ENCODE results near the gene KRT7.

The KRT7 gene

DNA sequence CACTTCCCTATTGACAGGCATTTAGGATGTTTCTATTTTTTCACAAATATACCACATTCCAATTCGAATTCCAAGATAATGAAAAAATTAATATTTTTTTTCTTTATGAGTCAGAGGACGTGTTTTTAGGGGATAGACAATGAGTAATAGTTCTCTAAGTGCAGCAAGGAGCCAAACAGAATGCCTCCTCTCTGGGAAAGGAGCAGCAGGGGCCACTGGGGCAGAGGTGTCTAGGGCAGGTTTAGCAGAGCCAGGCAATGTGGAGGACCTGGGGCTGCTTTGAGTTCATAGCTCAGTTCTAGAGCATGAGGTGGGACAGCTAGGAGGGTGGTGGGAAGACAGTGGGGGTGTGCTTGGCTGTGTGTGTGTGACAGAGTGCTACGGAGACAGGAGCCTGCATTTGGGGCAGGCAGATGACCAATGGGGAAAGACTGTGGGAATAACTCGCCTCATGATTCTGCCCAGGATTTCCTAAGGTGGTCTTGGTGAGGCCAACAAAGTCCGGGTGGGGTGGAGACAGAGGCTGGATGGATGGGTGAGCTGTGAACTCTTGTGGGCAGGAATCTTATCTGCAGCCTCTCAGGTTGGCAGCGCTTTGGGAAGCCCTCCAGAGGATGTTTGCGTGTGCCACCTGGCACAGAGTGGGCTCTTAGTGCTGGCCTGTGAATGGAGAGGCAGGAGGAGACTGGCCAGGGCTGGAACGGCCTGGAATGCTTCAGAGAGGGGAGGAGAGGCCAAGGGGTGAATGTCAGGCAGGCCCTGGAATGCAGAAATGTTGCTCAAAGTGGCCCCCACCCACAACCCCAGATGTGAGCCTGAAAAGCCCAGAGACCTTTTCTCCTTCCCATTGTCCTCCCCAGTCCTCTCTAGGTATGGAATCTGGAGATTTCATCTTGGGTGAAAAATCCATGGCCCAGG is 2.4 kb upstream of the KRT7 start:
- no peak for TF ChIP-seq CTCF (IDR thresholded peaks at IDR 0.05; ENCODE audit: low read length, missing control alignments)
- DNase-seq (ENCODE audit: low read depth): peak; percentile 85
- H3K4me3 ChIP-seq (replicated peaks; ENCODE audit: low read depth, low read length): no peak overlapping the region

GRCh38 chr12:52231305-52232202 is 1.5 kb upstream of the KRT7 start:
- no peak for DNase-seq (ENCODE audit: low read depth)
- H3K4me3 ChIP-seq (replicated peaks; ENCODE audit: low read depth, low read length): no peak overlapping the region
- no peak for TF ChIP-seq CTCF (IDR thresholded peaks at IDR 0.05; ENCODE audit: low read length, missing control alignments)

GRCh38 chr12:52232203-52232673 is 805 bp upstream of the KRT7 start:
- DNase-seq (ENCODE audit: low read depth): no peak
- TF ChIP-seq CTCF (IDR thresholded peaks at IDR 0.05; ENCODE audit: low read length, missing control alignments): no peak
- no peak overlapping the region for H3K4me3 ChIP-seq (replicated peaks; ENCODE audit: low read depth, low read length)

DNA sequence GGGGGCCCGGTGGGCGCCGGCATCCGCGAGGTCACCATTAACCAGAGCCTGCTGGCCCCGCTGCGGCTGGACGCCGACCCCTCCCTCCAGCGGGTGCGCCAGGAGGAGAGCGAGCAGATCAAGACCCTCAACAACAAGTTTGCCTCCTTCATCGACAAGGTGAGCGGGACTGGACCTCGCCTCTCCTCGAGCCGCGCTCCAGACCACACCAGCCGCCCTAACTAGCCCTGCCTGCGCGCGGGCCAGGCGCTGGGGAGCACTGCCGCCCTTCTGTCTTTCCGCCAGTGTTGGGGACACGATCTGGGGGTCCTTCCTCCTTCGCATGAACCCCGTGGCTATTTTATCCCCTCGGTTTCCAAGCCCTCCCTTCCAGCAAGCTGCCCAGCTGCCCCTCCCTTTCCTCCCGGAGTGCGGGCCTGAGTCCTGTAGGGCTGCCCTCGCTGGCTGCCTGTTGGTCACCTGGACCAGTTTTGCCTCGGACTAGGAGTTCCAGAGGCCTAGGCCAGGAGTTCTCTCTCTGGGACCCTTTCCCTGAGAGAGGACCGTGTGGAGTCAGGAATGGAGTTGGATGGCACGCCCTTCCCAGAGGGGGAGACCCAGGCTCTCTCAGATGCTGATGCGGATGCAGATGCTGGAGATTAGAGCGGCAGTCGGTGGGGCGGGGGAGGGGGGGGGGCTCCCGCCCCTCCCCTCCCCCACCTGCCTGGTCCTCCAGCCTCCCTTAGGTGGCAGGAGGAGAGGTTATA is 592 bp downstream of the KRT7 start:
- peak overlapping the region; percentile 19 for H3K4me3 ChIP-seq (replicated peaks; ENCODE audit: low read depth, low read length)
- no peak for DNase-seq (ENCODE audit: low read depth)
- TF ChIP-seq CTCF (IDR thresholded peaks at IDR 0.05; ENCODE audit: low read length, missing control alignments): no peak

DNA sequence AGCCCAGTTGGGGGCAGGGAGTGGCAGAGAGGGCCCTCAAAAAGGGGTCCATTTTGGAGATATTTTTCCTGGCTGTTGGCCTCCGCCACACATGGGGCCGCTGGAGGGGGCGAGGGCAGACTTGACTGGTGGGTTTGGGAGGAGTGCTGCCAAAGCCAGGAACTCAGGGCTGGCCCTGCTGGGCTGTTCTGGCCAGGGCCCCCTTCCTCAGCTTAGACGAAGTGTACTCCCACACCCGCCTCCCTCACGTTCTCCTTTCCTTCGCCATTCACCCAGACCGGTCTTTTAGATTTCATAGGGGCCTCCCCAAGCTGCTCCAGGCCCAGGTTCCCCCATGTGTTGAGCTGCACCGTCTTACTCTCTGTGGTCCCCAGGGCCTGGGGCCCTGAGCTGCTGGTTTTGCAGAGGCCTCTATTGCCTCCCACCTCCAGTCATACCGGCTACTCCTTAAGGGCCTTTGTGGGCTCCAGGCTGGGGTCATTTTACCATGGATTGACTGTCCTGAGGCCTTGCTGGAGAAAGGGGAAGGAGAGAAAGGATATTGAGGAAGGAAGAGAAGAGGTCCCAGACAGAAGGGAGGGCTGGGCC is 1.3 kb downstream of the KRT7 start:
- no peak for DNase-seq (ENCODE audit: low read depth)
- H3K4me3 ChIP-seq (replicated peaks; ENCODE audit: low read depth, low read length): no peak overlapping the region
- no peak for TF ChIP-seq CTCF (IDR thresholded peaks at IDR 0.05; ENCODE audit: low read length, missing control alignments)
